Adipose tissue (tissue), 3 donors: ENCODE data around the gene PCP2. TPM values are rescaled to one million over a fixed set of nuclear protein-coding genes. Genes with fewer than 3 reads are reported as not detected.

Experiments used
- H3K27ac ChIP-seq: one replicate; pipeline ENCODE4 v1.5.1; 2013; ENCODE audit warnings: low read depth, low read length
- WGBS, 3 donors: extraction: QIAGEN DNeasy Blood & Tissue Kit; methylation state at CpG; one replicate each; pipeline ENCODE4 v1.1.7; 2013; 5-methylcytosine and 5-hydroxymethylcytosine counted together
- polyA plus RNA-seq, 3 donors: library from polyadenylated mRNA; stranded (reverse); fragments of 200-250 nt; gene quantifications; one replicate each; pipeline ENCODE4 v1.2.3, GENCODE V29; 2013
- donor health status: healthy with polysubstance abuse.
- donor health status: Bipolar disorder and iron deficiency.
- donor health status: healthy.

Gene PCP2
- polyA plus RNA-seq, result 1 to 10 TPM in 1 of 3 donors, under 1 TPM in 1, not detected in 1; 0.10 to 3.7 TPM

- 29 to 40% (median 35%) methylated on average over 1 to 2 of the region's 2 CpGs for WGBS, 3 donors
- H3K27ac ChIP-seq, result no peak within 1 kb of the TSS
Observed at GRCh38 chr19:7633698-7634097, at the start of gene PCP2. TSS of gene PCP2 (minus strand) at chr19:7633719. CDS start at chr19:7633457, 262 bp downstream.

- no peak overlapping the region for H3K27ac ChIP-seq
- 80 to 83% (median 81%) methylated on average over 54 to 74 of the region's 74 CpGs for WGBS, 3 donors
Observed at GRCh38 chr19:7682175-7682855, 48.8 kb upstream of the PCP2 start.

DNA sequence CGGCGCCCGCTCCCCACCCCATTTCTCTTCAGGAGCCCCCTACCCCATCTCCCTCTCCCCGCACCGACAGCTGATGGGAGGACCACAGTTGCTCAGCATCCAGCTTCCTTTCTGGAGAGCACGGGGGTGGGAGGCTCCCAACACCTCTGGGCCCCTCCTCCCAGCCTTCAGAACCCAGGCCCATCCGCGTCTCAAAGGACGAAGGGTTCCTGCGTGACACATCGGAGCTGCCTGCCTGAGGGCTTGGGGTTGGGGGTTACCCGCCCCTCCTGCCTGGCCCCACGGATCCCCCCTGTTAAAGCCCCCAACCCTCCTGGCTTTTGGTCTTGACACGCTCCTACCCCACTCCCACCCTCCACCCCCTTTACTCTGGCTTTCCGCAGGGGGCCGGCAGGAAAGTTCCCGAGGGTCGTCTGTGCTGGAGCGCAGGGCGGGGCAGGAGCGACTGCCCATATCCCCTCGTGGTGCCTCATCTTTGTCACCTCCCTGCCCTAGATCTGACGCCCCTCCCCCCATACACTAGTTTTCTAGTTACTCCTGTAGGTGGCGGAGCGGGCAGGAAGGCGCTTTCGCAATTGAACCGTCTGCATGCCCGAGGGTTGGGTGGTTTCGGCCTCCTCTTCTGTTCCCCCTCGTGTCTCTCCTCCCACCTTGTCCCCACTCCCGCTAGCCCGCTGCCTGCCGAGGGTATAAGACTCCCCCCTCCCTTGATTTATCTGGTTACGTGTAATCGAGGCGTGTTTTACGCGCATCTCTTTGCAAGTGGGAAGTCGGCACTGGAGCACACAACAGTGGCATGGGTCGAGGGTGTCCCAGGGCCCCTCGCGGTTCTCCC, 48.0 kb upstream of the PCP2 start:
- H3K27ac ChIP-seq, result peak overlapping the region; percentile 38
- 2 to 5% (median 3%) methylated on average over 43 of the region's 43 CpGs for WGBS, 3 donors

DNA sequence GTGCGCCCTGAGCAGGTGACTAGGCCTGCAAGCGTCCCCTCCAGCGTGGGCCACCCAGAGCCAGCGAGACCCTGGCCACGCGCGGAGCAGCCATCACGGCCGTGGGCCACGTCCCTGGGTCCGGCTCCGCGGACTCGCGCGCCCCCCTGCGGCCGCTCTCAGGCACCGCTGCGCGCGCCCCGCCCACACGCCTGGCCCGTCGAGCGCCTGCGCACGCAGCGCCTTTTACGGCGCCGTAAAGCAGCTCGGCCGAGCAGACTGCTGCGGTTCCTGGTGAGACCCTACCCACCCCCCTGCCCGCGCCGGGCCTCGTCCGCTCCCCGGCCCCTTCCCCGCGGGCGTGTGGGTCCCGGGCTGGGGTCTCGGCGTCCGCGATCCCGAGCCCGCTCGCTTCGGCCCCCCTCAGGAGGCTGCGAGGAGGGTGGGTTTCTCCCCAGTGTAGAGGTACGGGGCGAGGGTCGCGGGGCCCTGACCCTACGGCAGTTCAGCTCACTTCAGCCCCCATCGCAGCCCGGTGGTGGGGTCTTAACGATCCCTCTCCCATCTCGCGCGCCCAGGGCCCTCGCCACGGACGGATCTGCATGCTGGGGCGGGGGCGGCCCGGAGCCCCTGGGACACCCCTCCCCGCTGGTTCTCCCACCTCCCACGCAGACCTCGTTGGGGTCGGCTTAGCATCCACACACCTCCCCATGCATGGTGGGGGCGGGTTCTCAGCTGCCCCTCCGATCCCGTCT, 47.3 kb upstream of the PCP2 start, which contains the start of gene TRAPPC5:
TRAPPC5 (plus strand) TSS at position 228 of the 734 bp plus-strand sequence. CDS start 1,421 bp downstream, outside the sequence.
- 0% methylated on average over 58 to 79 of the region's 79 CpGs for WGBS, 3 donors
- H3K27ac ChIP-seq, result peak within 1 kb of the TSS; percentile 38

DNA sequence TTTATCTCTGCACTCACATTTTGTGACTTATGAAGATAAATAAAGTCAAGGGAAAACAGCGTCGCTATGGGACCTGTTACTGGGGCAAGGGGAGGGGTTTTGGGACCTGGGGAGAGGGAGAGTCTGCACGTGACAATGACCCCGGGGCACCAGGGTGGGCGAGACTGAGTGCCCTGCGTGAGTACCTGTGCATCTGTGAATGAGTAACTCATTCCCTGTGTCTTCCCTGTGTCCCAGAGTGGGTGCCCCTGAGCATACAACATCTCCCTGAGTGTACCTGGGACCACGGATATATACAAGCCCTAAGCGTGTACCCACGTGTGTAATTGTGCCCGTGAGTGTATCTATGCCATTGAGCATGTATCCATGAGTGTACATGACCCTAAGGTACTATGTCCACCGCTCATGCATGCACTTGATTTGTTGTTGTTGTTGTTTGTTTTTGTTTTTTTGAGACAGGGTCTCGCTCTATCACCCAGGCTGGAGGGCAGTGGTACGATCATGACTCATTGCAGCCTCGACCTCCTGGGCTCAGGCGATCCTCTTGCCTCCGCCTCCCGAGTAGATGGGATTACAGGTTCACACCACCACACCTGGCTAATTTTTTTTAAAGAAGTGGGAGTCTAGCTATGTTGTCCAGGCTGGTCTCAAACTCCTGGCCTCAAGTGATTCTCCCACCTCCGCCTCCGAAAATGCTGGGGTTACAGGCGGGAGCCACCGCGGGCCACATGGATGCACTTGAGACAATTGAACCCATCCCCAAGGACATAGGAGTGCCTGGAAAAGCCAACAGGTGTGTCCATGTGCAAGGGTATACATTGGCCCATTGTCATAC, 46.5 kb upstream of the PCP2 start:
- H3K27ac ChIP-seq, result no peak overlapping the region
- 42 to 50% (median 47%) methylated on average over 22 of the region's 22 CpGs for WGBS, 3 donors

- WGBS, 3 donors, result 43 to 44% (median 44%) methylated on average over 30 of the region's 30 CpGs
- H3K27ac ChIP-seq, result no peak overlapping the region
Observed at GRCh38 chr19:7678971-7679751, 45.6 kb upstream of the PCP2 start.

GRCh38 chr19:7677669-7678311, 44.3 kb upstream of the PCP2 start:
- WGBS, 3 donors, result 39 to 40% (median 39%) methylated on average over 12 of the region's 12 CpGs
- H3K27ac ChIP-seq, result peak overlapping the region; percentile 10

- H3K27ac ChIP-seq, result no peak within 1 kb of the TSS
- 17 to 38% (median 22%) methylated on average over 10 of the region's 10 CpGs for WGBS, 3 donors
Observed at GRCh38 chr19:7676854-7677253, 43.3 kb upstream of the PCP2 start, which contains the start of gene MCEMP1. TSS of gene MCEMP1 (plus strand) at chr19:7677090. CDS start at chr19:7677121, 31 bp downstream.

GRCh38 chr19:7676376-7676775, 42.9 kb upstream of the PCP2 start:
- WGBS, 3 donors, result 17 to 39% (median 17%) methylated on average over 7 of the region's 7 CpGs
- H3K27ac ChIP-seq, result no peak overlapping the region

DNA sequence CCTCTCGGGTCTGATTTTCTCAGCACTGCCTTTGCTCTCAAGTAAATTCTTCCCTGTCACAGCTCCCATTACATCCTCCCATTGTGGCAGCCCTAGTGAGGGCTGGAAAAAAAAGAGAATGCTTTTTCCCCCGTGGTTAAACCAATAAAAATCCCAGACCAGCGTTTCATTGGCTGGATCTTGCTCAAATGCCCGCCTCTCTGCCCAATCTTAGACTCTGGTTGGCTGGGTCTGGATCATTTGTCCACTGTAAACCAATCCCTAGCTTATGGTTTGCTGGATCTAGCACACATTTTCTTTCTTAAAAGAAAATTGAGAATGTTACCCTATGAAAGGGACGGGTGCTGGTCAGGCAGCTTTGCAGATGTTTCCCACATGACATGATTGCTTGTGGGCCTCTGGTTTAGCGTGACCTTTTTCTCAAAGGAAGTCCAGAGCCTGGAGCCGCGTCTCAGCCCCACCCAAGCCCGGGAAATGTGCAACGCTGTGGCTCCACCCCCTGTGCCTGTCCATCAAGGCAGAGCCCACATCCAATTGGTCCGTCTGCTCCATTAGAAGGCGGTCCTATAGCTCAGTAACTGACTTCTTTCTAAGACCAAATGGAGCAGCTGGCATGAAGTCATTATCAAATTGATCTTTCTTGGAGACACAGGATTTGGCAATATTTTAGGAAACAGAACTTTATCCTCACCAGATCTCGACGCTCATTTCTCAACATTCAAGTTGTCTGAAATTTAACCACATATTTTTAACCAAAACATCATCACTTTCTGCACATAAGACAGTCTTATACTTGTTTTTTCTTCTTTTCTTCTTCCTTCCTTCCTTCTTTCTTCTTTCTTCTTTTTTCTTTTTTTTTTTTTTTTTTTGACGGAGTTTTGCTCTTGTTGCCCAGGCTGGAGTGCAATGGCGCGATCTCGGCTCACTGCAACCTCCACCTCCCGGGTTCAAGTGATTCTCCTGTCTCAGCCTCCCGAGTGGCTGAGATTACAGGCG, 40.8 kb upstream of the PCP2 start:
- WGBS, 3 donors, result 42 to 51% (median 47%) methylated on average over 17 to 20 of the region's 21 CpGs
- no peak overlapping the region for H3K27ac ChIP-seq

- no peak overlapping the region for H3K27ac ChIP-seq
- WGBS, 3 donors, result 29 to 59% (median 54%) methylated on average over 9 of the region's 9 CpGs
Observed at GRCh38 chr19:7672522-7672921, 39.0 kb upstream of the PCP2 start.

- WGBS, 3 donors, result 19 to 43% (median 30%) methylated on average over 9 of the region's 9 CpGs
- H3K27ac ChIP-seq, result no peak overlapping the region
Observed at GRCh38 chr19:7670790-7671189, 37.3 kb upstream of the PCP2 start.

DNA sequence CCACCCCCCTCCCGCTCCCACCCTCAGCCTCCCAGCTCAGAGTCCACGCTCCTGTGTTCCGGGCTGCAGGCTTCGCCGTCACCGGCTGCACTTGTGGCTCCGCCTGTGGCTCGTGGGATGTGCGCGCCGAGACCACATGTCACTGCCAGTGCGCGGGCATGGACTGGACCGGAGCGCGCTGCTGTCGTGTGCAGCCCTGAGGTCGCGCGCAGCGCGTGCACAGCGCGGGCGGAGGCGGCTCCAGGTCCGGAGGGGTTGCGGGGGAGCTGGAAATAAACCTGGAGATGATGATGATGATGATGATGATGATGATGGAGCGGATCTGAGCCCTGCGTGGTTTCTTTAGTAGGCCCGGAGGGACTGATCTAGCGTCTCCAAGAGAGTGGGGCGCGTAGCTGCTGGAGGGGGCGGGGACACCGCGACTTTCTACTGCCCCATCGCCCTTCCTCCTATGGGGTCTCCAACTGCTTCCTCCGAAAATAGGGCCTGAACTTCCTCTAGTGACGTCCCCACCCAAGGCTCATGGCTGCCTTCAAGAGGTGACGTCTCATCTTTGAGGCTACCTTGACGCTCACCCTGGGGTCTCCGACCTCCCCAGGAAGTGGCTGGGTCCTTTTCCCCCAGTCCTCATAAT, 36.7 kb upstream of the PCP2 start:
- WGBS, 3 donors, result 1 to 2% (median 1%) methylated on average over 40 to 43 of the region's 43 CpGs
- no peak overlapping the region for H3K27ac ChIP-seq

DNA sequence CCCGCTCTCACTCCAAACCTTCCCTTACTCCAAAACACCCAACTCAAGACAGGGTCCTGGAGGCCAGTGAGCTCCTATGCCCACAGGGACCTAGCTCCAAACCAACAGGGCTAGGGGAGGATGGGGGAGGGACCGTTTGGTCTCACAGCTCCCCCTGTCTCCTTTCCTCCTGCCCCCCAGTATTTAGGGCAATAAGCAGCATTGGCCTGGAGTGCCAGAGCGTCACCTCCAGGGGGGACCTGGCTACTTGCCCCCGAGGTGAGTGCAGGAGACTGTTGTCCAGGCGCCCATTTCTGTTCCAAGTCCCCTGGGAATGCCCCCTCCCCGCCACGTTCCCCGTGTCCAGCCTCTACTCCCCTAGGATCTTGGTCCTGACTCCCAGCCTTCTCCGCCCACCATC, 36.1 kb upstream of the PCP2 start:
- 21 to 37% (median 30%) methylated on average over 9 of the region's 9 CpGs for WGBS, 3 donors
- H3K27ac ChIP-seq, result no peak overlapping the region

DNA sequence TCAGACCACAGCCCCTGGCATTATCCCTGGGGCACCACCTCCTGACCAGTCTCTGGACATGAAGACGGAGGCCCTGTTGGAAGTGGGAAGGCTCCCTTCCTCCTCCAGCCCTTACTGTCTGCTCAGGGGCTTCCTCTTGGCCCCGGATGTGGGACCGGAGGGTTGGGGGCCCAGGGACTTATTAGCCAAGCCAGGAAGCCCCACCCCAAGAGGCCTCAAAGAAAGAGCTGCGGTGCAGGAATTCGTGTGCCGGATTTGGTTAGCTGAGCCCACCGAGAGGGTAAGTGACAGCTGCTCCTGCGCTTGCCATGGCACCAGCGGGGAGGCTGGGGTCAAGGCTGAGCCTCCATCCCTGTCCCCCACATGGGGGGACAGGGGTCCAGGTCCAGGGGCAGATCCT, 35.3 kb upstream of the PCP2 start, which contains the start of gene RETN:
RETN (plus strand) TSS at position 208 of the 400 bp plus-strand sequence. CDS start 278 bp downstream, outside the sequence.
- WGBS, 3 donors, result 47 to 75% (median 58%) methylated on average over 5 to 9 of the region's 9 CpGs
- H3K27ac ChIP-seq, result no peak within 1 kb of the TSS
